GM21515 (cell line): ENCODE data around the gene TAF5.
"Not testable (repeated sequence)": the region's sequence is repeated elsewhere in the genome, so short reads cannot be mapped to it uniquely, and the experiment has no call there.

ENCODE experiments used
- ATAC-seq: cut with Tn5 transposase; IDR thresholded peaks from one replicate; pipeline ENCODE4 v1.9.1; 2021; ENCODE audit not compliant: unreplicated experiment

The TAF5 gene

DNA sequence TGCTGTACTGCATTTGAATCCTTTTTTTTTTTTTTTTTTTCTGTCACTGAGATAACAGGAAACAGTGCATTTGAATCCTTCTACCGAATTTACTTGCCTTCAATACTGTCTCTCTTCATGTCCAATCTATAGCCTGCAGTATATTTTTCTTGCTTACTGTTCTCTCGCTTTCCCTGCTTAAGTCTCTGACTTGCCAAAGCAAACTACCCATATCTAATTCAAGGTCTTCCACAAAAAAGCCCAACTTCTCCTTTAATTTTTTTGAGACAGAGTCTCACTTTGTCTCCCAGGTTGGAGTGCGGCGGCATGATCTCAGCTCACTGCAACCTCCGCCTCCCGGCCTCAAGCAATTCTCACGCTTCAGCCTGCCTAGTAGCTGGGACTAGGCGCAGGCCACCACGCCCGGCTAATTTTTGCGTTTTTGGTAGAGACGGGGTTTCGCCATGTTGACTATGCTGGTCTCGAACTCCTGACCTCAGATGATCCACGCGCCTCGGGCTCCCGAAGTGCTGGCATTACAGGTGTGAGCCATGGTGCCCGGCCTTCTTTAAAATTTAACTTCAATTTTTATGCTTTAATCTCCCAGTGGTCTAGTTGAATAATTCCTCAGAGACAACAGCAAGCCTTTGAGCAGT is 29.5 kb downstream of the TAF5 start:
- no peak for ATAC-seq

DNA sequence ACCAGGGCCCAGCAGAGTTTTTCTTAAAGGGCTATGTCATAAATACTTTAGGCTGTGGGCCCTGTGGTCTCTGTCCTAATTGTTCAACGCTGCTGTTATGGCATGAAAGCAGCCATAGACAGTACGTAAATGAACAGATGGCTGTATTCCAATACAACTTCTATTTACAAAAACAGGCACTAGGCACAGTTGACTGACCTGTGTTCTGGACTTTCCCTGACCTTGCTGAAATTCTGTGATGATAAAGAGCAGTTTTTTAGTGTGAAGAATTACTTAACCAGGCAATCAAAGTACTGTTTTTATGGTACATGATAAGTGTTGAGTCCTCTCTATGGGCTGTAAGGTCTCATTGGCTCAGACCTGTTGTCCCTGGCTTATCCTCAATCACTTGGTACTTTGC is 45.8 kb downstream of the TAF5 start:
- ATAC-seq: no peak

DNA sequence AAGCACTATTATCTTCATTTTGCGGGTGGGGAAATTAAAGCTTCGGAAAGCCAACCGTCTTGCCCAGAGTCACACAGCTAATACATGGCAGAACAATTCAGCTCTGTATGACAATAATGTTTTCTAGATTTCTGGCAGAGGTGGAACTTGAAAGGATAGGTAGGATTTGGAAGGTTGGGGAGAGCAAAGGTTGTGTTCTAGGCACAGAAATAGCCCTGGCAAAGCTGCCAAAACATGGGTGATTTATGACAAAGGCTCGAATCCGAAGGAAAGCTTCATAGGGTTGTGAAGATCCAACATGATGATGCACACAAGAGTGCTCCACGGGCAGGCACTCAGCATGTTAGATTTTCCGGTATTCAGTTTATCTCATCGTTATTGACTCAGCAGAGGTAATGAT is 47.8 kb downstream of the TAF5 start:
- no peak for ATAC-seq

DNA sequence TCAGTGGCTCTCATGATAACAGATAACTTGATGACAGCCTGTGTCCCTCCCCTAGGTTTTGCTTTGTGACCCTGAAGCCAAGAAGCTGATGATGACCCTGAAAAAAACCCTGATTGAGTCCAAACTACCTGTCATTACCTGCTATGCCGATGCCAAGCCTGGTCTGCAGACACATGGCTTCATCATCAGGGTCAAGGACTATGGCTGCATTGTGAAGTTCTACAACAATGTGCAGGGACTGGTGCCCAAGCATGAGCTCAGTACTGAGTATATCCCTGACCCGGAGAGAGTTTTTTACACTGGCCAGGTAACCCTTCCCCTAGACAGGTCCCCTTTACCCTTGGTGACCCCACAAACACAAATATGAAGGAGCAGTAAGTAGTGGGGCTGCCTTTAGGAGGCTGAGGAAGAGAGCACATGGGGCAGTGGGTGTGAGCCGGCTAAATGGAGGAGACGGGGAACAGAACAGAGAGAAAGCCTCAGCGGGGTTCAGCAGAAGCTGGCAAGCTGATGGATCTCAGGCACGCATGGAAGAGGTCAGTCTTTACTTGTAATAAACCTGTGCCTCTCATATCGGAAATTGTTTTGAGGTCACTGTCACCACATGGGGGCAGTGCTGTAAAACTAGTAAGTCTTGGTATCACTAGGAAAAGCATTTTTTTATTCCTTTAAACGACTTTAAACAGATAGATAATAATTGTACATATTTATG is 48.8 kb downstream of the TAF5 start:
- ATAC-seq: no peak

DNA sequence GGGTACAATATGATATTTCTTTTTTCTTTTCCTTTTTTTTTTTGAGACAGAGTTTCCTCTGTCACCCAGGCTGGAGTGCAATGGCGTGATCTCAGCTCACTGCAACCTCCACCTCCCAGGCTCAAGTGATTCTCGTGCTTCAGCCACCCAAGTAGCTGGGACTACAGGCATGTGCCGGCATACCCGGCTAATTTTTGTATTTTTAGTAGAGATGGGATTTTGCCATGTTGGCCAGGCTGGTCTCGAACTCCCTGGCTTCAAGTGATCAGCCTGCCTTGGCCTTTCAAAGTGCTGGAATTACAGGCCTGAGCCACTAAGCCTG is 49.3 kb downstream of the TAF5 start:
- ATAC-seq: not testable (repeated sequence)

DNA sequence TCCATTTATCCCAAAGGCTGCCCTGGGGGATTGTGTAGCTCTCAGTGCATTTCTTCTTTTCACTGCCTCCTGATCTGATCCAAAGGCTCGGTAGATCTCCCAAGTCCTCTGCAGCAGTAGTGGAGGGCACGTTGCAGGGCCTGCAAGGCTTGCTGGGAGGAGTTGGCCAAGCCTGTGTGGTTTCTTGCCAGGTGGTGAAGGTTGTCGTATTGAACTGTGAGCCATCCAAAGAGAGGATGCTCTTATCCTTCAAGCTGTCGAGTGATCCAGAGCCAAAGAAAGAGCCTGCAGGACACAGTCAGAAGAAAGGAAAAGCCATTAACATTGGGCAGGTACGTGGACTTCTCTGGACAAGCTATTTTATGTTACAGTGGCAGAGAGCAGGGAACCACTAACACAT is 49.8 kb downstream of the TAF5 start:
- no peak for ATAC-seq

DNA sequence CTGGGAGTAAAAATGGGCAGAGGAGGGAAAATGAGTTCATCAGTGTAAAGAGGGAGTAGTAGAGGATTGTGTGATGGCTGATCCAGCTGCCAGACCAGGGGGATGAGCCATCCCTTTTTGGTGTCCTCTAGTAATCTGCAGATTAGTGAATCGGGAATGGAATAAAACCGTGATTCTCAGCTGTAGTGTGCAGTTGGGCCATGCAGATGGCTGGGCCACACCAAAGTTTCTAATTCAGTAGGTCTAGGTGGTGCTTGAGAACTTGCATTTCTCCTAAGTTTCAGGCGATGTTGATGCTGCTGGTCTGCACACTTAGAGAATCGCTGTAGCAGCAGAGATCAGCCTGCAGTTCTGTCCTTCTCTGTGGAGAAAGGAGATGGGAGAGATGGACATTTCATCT is 51.3 kb downstream of the TAF5 start:
- ATAC-seq: no peak

DNA sequence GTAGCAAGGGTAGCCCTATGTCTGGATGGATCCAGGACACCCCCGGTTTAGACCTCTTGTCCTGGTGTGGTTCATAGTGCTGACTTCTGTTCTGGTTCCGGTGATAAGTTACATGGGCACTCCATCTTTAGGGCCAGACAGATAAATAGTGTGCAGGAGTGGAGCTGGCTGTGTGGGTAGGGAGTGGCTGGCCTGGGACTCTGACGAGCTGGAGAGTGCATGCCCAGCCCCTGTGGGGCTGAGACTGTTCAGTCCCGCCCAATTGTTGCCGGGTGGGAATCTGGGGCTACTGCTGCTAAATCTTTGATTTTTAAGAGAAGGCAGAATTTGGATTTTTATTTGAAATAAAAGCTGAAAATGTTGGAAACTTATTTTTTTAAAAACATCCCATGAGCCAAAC is 56.0 kb downstream of the TAF5 start:
- ATAC-seq: no peak

DNA sequence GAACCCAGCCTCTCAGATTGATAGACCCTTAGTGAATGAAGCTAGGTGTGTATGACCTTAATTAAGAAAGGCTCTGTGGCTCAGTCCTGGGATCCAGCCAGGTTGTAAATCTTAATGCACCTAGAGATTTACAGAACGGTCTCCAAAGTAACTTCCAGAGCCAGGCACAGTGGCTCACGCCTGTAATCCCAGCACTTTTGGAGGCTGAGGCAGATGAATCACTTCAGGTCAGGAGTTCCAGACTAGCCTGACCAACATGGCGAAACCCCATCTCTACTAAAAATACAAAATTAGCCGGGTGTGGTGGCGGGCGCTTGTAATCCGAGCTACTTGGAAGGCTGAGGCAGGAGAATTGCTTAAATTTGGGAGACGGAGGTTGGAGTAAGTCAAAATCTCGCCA is 60.1 kb downstream of the TAF5 start:
- ATAC-seq: no peak

DNA sequence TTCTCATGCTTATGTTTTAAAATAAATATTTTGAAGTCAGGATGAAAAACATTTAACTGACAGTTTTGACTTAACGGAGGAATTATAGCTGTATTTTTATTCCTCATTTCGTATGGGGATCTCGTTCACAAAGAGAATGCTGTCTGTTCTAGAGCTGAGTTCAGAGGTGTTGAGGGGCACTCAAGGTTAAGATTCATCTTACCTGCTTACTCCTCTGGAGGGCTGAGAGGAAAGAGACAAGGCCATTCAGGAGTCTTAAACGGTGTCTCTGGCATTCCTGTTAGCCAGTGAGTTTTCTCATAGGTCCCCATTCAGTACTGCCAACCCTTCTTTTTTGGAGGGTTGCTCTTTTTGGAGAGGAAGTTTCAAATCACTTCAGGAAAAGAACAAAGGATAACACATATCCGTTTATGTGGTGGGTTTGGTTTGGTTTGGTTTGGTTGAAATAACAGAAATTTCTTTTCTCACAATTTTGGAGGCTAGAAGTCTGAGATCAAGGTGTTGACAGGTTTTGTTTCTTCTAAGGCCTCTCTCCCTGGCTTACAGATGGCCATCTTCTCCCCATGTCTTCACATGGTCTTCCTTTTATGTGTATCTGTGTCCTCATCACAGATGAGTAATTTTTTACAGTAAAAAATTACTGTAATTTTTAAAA is 61.3 kb downstream of the TAF5 start:
- no peak for ATAC-seq

DNA sequence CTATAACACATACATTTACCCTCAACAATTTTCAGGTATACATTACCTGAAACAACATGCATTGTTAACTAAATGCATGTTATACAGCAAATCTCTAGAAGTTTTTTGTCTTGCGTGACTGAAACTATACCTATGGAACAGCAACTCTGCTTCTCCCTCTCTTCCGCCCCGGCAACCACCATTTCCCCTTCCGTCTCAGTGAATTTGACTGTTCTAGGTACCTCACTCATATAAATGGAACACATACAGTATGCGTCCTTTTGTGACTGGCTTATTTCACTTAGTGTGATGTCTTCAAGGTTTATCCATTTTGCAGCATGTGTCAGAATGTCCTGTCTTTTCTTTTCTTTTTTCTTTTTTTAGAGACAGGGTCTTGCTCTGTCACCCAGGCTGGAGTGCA is 61.9 kb downstream of the TAF5 start:
- no peak for ATAC-seq

DNA sequence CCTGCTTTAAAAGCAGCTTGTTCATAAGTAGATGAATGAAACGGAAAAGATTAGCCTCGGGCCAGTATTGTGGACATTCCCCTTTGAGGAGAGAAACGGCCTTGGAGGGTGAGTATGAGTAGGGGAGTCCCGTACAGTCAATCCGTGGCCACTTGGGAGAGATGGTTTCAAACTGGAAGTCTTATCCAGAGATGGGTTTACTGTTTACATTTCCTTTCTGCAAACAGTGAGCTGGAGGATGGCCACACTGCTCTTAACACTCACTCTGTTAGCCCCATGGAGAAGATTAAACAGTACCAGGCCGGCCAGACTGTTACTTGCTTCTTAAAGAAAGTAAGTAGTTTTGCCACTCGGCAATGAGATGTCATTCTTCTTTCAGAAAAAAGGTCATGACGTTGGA is 64.1 kb downstream of the TAF5 start:
- no peak for ATAC-seq

DNA sequence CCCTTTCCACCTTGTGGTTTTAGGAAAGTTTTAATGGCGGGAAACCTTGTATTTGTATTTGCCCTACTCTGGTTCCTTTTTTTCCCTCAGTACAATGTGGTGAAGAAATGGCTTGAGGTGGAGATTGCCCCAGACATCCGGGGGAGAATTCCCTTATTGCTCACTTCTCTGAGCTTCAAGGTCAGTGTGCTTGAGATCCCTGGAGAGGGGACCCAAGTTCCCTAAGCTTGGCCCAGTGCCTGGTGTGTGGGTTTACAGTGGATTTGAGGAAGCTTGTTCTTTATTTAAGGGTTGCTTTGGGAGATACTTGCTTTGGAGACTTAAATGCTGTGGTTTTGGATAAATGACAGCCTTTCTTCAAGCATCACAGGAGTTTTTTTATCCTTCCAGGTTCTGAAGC is 66.1 kb downstream of the TAF5 start:
- ATAC-seq: no peak
